T-cell (primary cell): ENCODE measurements around the gene TNFAIP2. TPM values are rescaled to one million over a fixed set of nuclear protein-coding genes. Genes with fewer than 3 reads are reported as not detected.

Experiments
- ATAC-seq, 4 experiments: fragments of 200-7000 bp in 3 of 4; fragments of 150-1000 bp in 1 of 4; cut with Tn5 transposase; replicated peaks in 1 of 4; 1 replicate in 3 of 4; 2 replicates in 1 of 4; pipeline ENCODE4 v1.10.0; 2021; ENCODE audit warnings: moderate library complexity in 3 of 4, mild to moderate bottlenecking in 2 of 4, moderate number of reproducible peaks in 1 of 4
- CTCF ChIA-PET, 2 donors: fragments of 300-600 bp; sonication (Branson Sonifier 250); formaldehyde crosslinking; loops; one replicate each; lab custom pipeline; 2022; ENCODE audit warnings: antibody characterized with exemption in 2 of 2; lab: Charles Lee
- POLR2A ChIA-PET, 2 donors: fragments of 300-600 bp; sonication (Branson Sonifier 250); formaldehyde crosslinking; loops; one replicate each; lab custom pipeline; 2022; ENCODE audit warnings: antibody characterized with exemption in 2 of 2; lab: Charles Lee
- DNase-seq, 35 experiments: peaks; one replicate each; pipeline versions ENCODE4 v3.0.0 to v3.0.0-alpha.2; 2013 to 2023
- H3K27ac ChIP-seq: one replicate; pipeline ENCODE4 v1.5.1; 2013; ENCODE audit warnings: low read length
- H3K27me3 ChIP-seq, 2 experiments: replicated peaks in 1 of 2; 1 replicate in 1 of 2; 2 replicates in 1 of 2; pipeline versions ENCODE4 v1.6.1 to v1.7.0; 2013; ENCODE audit warnings: low read length in 1 of 2, mixed read lengths in 1 of 2; ENCODE audit not compliant: control insufficient read depth in 2 of 2, insufficient read depth in 2 of 2; ENCODE audit errors: extremely low read depth in 1 of 2
- H3K36me3 ChIP-seq, 2 donors: 1 replicate in 1 of 2; 2 replicates in 1 of 2; pipeline versions ENCODE4 v1.6.1 to v1.7.0; 2013; ENCODE audit warnings: low read length in 1 of 2; ENCODE audit not compliant: control insufficient read depth in 2 of 2, insufficient read depth in 1 of 2; ENCODE audit errors: extremely low read depth in 1 of 2
- H3K4me1 ChIP-seq, 2 experiments: 1 replicate in 1 of 2; 2 replicates in 1 of 2; pipeline versions ENCODE4 v1.6.1 to v1.7.0; 2013; ENCODE audit warnings: low read length in 2 of 2, mixed read lengths in 1 of 2; ENCODE audit not compliant: insufficient read depth in 2 of 2, control insufficient read depth in 1 of 2; ENCODE audit errors: extremely low read depth in 1 of 2
- H3K4me3 ChIP-seq, 2 donors: 1 replicate in 1 of 2; 2 replicates in 1 of 2; pipeline versions ENCODE4 v1.5.1 to v1.7.0; 2013; ENCODE audit warnings: mild to moderate bottlenecking in 2 of 2, low read length in 1 of 2, moderate library complexity in 1 of 2; ENCODE audit not compliant: control insufficient read depth in 1 of 2; ENCODE audit errors: extremely low read depth in 1 of 2
- H3K9me3 ChIP-seq: 2 replicates; pipeline ENCODE4 v1.7.0; 2013
- H3K27ac Mint-ChIP-seq, 2 donors: one replicate each; pipeline ENCODE4 v1.8.0; 2020 to 2021; ENCODE audit warnings: mild to moderate bottlenecking in 2 of 2, mixed read lengths in 2 of 2
- H3K27me3 Mint-ChIP-seq, 2 donors: one replicate each; pipeline ENCODE4 v1.8.0; 2021 to 2022; ENCODE audit warnings: mixed read lengths in 2 of 2
- H3K36me3 Mint-ChIP-seq: one replicate; pipeline ENCODE4 v1.8.0; 2021; ENCODE audit warnings: mixed read lengths
- H3K4me1 Mint-ChIP-seq, 3 donors: one replicate each; pipeline ENCODE4 v1.8.0; 2020 to 2022; ENCODE audit warnings: mixed read lengths in 3 of 3, mild to moderate bottlenecking in 1 of 3
- H3K4me3 Mint-ChIP-seq, 3 donors: one replicate each; pipeline ENCODE4 v1.8.0; 2020 to 2022; ENCODE audit warnings: mild to moderate bottlenecking in 3 of 3, mixed read lengths in 3 of 3, moderate library complexity in 3 of 3
- H3K9me3 Mint-ChIP-seq, 3 donors: one replicate each; pipeline ENCODE4 v1.8.0; 2020 to 2022; ENCODE audit warnings: mixed read lengths in 3 of 3
- WGBS: methylation state at CpG from one replicate; pipeline ENCODE4 v1.1.5; 2013; ENCODE audit warnings: missing lambda C conversion rate; ENCODE audit not compliant: insufficient coverage; 5-methylcytosine and 5-hydroxymethylcytosine counted together
- total RNA-seq, 35 experiments: library from RNA in 6 of 35; stranded (reverse) in 6 of 35; fragments of 120-200 nt in 1 of 35; gene quantifications; one replicate each; pipeline versions ENCODE4 v1.2.1 to v1.2.4 and lab custom pipeline; 2013 to 2026

The TNFAIP2 gene
- total RNA-seq, 5 donors from 2014 or later (not counting 1 experiment from before 2014, with no cell fraction given) = 0.93 to 2.1 (median 1.0) TPM

GRCh38 chr14:103097994-103098957, 25.0 kb upstream of the TNFAIP2 start:
- Histone ChIP-seq H3K4me3 (no peak overlapping the region), H3K4me1 (no peaks in the 10 kb centered on the region), H3K27me3 (peaks cover 0 to 57% of the 10 kb centered on the region in 2 experiments), H3K9me3 (no peaks in the 10 kb centered on the region), H3K36me3 (no peaks in the 10 kb centered on the region), H3K27ac (no peak overlapping the region)
- ATAC-seq (no peak), DNase-seq (no peak)
- Mint-ChIP-seq H3K36me3 (no peaks in the 10 kb centered on the region), H3K9me3 (no peaks in the 10 kb centered on the region), H3K27me3 (peaks cover 13 to 34% of the 10 kb centered on the region in 2 donors), H3K4me1 (peaks cover 0 to 2% (median 2%) of the 10 kb centered on the region in 3 donors), H3K4me3 (no peak overlapping the region), H3K27ac (no peak overlapping the region)
- POLR2A ChIA-PET = no interaction called here
- 83% methylated on average over 26 of the region's 31 CpGs for WGBS
- CTCF ChIA-PET = interaction anchor here (0.6 kb wide), 2 partner anchors 66 to 85 kb away, joined by 3 read pairs; no protein-coding TSS in a partner anchor

- CTCF ChIA-PET = interaction anchor here in 1 of 2 donors (0.6 kb wide), 1 partner anchor 559 kb away, joined by 6 read pairs; no protein-coding TSS in a partner anchor
- no peaks in the 10 kb centered on the region for H3K36me3 Mint-ChIP-seq
- Histone ChIP-seq H3K36me3 (no peaks in the 10 kb centered on the region), H3K4me1 (peaks cover 0 to 2% of the 10 kb centered on the region in 2 experiments), H3K4me3 (no peak overlapping the region), H3K27me3 (peaks cover 0 to 65% of the 10 kb centered on the region in 2 experiments), H3K27ac (no peak overlapping the region), H3K9me3 (no peaks in the 10 kb centered on the region)
- peaks cover 17 to 38% of the 10 kb centered on the region in 2 donors for H3K27me3 Mint-ChIP-seq
- ATAC-seq (no peak), DNase-seq (no peak)
- peaks cover 0 to 6% (median 5%) of the 10 kb centered on the region in 3 donors for H3K4me1 Mint-ChIP-seq
- POLR2A ChIA-PET = no interaction called here
- H3K27ac Mint-ChIP-seq = no peak overlapping the region
- 72% methylated on average over 3 of the region's 12 CpGs for WGBS
- H3K9me3 Mint-ChIP-seq = no peaks in the 10 kb centered on the region
- H3K4me3 Mint-ChIP-seq = no peak overlapping the region
These were observed 24.1 kb upstream of the TNFAIP2 start for GRCh38 chr14:103099081-103099732.

GRCh38 chr14:103099733-103100280, 23.5 kb upstream of the TNFAIP2 start:
- 86% methylated on average over 6 of the region's 8 CpGs for WGBS
- no peak overlapping the region for H3K4me3 Mint-ChIP-seq
- H3K4me1 Mint-ChIP-seq = peaks cover 2 to 8% (median 7%) of the 10 kb centered on the region in 3 donors

GRCh38 chr14:103100281-103101121, 22.8 kb upstream of the TNFAIP2 start:
- Histone ChIP-seq H3K4me1 (peaks cover 0 to 14% of the 10 kb centered on the region in 2 experiments), H3K27ac (no peak overlapping the region), H3K9me3 (no peaks in the 10 kb centered on the region), H3K4me3 (no peak overlapping the region), H3K36me3 (no peaks in the 10 kb centered on the region), H3K27me3 (peaks cover 0 to 73% of the 10 kb centered on the region in 2 experiments)
- no peak for DNase-seq
- ChIA-PET POLR2A (no interaction called here), CTCF (interaction anchor here in 1 of 2 donors (0.7 kb wide), 1 partner anchor 9 kb away, joined by 6 read pairs; no protein-coding TSS in a partner anchor)
- Mint-ChIP-seq H3K27ac (no peak overlapping the region), H3K4me1 (peaks cover 9 to 14% (median 10%) of the 10 kb centered on the region in 3 donors), H3K36me3 (no peaks in the 10 kb centered on the region), H3K27me3 (peaks cover 23 to 47% of the 10 kb centered on the region in 2 donors), H3K4me3 (no peak overlapping the region), H3K9me3 (no peaks in the 10 kb centered on the region)
- ATAC-seq = no peak
- WGBS = 88% methylated on average over 22 of the region's 25 CpGs

More at GRCh38 chr14:103099733-103100280, 23.5 kb upstream of the TNFAIP2 start:
- no peak overlapping the region for H3K27ac Mint-ChIP-seq
- no peaks in the 10 kb centered on the region for H3K9me3 Mint-ChIP-seq
- Histone ChIP-seq H3K27ac (no peak overlapping the region), H3K4me3 (no peak overlapping the region), H3K36me3 (no peaks in the 10 kb centered on the region), H3K4me1 (peaks cover 0 to 8% of the 10 kb centered on the region in 2 experiments), H3K9me3 (no peaks in the 10 kb centered on the region), H3K27me3 (peaks cover 0 to 66% of the 10 kb centered on the region in 2 experiments)
- DNase-seq (no peak), ATAC-seq (no peak)
- ChIA-PET CTCF (interaction anchor here in 1 of 2 donors (0.6 kb wide), 1 partner anchor 559 kb away, joined by 6 read pairs; no protein-coding TSS in a partner anchor), POLR2A (no interaction called here)
- peaks cover 18 to 41% of the 10 kb centered on the region in 2 donors for H3K27me3 Mint-ChIP-seq
- H3K36me3 Mint-ChIP-seq = no peaks in the 10 kb centered on the region

GRCh38 chr14:103101257-103101962, 21.9 kb upstream of the TNFAIP2 start:
- Mint-ChIP-seq H3K4me1 (peaks cover 11 to 17% (median 12%) of the 10 kb centered on the region in 3 donors), H3K27ac (no peak overlapping the region), H3K9me3 (no peaks in the 10 kb centered on the region), H3K36me3 (no peaks in the 10 kb centered on the region), H3K4me3 (peak overlapping the region in 1 of 3 donors; percentile 38), H3K27me3 (peaks cover 23 to 51% of the 10 kb centered on the region in 2 donors)
- H3K36me3 ChIP-seq = no peaks in the 10 kb centered on the region
- POLR2A ChIA-PET = no interaction called here
- DNase-seq = no peak
- ATAC-seq = no peak
- H3K27me3 ChIP-seq = peaks cover 0 to 82% of the 10 kb centered on the region in 2 experiments
- H3K4me3 ChIP-seq = no peak overlapping the region
- peaks cover 0 to 14% of the 10 kb centered on the region in 2 experiments for H3K4me1 ChIP-seq
- H3K9me3 ChIP-seq = no peaks in the 10 kb centered on the region
- no peak overlapping the region for H3K27ac ChIP-seq
- 93% methylated on average over 9 of the region's 11 CpGs for WGBS
- CTCF ChIA-PET = interaction anchor here in 1 of 2 donors (0.7 kb wide), 1 partner anchor 8 kb away, joined by 6 read pairs; no protein-coding TSS in a partner anchor
